HG02798 (cell line): ENCODE results near the gene B3GNT9.
"Not testable (repeated sequence)": the region's sequence is repeated elsewhere in the genome, so short reads cannot be mapped to it uniquely, and the experiment has no call there.

Source experiments
- ATAC-seq: cut with Tn5 transposase; IDR thresholded peaks from one replicate; pipeline ENCODE4 v1.9.1; 2021; ENCODE audit warnings: mild to moderate bottlenecking; ENCODE audit not compliant: unreplicated experiment, poor library complexity

Gene B3GNT9

DNA sequence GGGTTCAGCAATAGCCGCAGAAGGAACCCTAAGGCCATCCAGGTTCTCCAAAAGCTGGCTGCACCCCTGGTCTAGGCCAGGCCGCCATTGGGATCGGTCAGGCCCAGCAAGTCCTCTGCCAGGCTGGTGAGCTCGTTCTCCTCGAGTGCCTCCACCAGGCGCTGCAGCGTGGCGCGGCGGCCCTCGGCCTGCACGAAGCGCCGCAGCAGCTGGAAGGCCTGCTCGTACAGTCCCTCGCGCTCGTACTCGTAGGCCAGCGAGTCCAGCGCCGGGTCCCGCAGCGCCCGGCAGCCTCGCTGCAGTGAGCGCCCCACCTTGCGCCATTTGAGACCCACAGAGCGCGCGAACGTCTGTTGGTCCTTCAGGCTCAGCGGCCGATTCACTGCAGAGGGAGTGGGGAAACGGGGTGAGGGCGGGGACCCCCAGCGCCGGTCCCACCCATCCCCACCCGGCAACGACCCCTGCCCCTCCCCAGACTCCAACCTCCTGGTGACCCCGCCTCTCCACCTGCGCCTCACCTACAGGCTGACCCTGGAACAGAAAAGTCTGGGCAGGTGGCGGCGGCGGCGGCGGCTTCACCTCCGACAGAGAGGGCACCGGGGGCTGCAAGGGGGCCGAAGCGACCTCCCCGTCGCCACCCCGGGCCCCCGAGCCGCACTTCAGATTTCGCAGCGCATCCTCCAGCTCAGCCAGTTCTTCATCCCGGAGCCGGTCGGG, 3.9 kb upstream of the B3GNT9 start:
- ATAC-seq = no peak

DNA sequence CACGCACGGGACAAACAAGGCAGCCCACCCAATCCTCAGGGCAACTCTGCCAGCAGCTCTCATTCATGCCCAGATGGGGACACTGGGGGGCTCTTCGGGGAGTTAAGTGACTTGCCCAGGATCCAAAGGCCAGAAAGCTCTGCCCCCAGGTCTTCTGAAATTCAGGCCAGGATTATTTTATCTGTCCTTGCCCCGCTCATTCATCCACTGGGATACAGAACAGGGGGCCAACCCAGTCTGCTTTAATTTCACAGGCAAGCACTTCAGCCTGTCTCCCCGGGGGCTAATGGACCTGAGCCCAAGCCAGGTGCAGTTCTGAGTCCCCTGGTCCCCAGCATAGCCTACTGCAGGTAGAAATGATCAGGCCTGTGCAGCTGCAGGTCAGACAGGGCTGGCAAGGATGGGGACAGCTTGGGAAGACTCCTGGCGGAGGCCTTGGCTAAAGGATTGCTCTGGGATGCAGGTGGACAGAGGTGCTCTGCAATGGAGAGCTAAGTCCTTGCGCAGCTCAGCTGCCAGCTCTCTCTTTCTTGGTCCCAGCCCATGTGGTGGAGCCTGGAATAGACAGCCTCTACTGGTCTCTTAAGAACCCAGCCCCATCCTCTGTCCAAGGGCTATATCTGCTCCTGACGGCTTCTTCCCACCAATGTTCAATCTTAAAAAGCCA, 766 bp upstream of the B3GNT9 start:
- no peak for ATAC-seq

DNA sequence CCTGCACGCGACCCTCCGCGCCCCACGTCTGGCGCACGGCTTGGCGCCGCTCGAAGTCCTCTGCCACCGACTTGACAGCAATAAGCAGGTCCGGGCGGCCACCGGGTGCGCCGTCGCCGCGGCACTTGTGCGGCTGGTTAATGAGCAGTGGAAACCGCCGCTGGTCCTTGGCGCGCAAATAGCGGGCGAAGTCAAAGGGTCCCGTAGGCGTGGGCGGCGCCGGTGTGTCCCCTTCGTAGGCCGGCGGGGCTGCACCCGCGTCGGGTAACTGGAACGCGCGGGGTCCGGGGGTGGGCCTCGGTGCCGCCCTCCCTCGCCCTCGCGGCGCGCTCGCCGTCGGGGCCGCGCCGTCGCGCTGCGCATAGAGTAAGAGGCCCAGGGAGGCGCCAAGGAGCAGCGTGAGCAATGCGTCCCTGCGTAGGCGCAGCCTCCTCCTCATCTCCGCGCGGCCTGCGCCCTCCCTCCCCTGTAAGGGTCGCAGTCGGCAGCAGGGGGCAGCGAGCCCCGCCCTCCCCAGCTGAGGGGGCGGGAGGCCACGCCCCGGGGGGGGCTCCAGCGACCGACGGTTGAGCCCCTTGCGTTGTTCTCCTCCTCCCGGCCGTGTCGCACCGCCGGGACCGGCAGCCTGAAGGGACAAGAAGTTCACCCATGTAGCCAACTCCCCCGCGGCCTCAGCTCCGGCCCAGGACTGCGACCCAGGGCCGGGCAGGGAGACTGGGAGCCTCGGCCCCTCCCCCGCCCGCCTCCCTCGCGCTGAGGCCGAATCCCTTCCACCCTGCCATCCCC, 558 bp downstream of the B3GNT9 start:
- peak; percentile 41 for ATAC-seq

GRCh38 chr16:67149276-67150046, 1.3 kb downstream of the B3GNT9 start:
- ATAC-seq = no peak

DNA sequence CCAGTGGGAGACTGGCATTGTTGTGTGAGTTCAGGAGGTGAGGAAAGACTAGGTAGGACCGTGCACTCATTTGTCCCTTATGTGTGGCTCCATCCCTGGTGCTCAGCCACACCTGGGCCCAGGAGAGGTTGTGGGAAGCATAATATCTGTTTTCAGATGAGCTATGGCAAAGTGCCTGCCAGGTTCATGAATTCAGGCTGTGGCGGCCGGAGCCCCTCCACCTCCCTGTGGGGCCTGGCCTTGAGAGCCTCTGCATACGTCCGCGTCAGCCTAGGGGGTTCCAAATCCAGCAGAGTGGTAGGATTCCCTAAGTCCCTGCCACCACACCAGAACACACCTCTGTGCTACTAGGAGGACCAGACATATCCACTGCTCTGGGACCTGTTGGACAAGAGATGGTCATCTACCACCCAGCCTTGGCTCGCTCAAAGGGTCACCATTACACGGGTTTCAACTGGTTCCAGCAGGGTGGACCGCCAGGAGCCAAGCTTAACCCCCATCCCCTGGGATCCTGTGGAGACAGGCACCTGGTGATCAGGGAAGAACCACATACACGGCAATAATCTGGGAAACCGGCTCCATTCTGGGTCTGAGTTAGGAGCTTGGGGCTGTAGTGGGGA, 2.0 kb downstream of the B3GNT9 start:
- ATAC-seq = no peak

DNA sequence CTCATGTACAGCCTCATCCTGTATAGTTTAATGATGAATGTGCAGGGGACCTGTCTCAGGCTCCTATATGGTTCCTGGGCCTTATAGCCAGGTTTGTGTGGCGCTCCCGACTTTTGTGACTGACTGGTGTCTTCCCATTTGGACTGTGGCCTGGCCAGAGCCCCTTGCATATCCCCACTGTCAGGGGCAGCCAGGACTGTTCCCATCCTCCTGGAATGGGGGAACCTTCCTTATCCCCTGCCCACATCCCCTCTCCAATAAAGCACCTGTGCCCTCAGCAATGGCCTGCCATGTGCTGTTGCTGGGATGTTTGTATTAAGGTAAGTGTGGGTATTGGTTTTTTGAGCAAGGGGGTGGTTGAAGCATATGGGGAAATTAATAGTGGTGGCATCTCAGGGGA, 2.6 kb downstream of the B3GNT9 start:
- ATAC-seq = no peak

DNA sequence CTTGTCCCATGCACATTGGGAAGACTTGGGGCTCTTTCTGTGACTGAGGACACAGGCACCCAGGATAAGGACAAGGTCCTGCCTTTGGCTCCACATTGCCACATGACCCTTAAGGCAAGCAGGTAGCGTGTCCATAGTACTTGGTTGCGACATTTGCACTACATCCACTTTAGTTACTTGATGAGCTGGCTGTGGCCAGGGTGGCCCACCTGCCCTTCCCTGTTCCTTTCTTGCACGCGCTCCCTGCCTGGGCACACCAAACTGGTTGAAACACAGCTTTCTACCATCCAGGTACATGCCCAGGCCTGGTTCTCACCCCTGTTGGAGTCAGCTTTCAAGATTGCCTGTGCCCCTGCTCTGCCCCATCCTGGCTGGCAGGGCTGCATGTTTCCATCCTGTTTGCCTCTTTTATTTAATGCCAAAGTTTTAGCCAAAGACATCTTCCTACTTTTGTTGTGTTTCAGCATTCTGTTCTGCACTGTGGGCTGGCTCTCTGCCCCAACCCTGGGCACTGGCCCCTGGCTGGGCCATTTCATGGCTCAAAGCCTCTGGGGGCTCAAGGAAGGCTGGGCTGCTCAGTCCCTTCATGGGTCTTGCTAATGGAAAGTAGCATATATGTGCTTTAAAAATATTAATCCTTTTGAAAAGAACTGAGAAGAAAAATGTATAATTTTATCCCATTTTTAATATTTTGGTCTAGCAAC, 3.2 kb downstream of the B3GNT9 start:
- no peak for ATAC-seq

DNA sequence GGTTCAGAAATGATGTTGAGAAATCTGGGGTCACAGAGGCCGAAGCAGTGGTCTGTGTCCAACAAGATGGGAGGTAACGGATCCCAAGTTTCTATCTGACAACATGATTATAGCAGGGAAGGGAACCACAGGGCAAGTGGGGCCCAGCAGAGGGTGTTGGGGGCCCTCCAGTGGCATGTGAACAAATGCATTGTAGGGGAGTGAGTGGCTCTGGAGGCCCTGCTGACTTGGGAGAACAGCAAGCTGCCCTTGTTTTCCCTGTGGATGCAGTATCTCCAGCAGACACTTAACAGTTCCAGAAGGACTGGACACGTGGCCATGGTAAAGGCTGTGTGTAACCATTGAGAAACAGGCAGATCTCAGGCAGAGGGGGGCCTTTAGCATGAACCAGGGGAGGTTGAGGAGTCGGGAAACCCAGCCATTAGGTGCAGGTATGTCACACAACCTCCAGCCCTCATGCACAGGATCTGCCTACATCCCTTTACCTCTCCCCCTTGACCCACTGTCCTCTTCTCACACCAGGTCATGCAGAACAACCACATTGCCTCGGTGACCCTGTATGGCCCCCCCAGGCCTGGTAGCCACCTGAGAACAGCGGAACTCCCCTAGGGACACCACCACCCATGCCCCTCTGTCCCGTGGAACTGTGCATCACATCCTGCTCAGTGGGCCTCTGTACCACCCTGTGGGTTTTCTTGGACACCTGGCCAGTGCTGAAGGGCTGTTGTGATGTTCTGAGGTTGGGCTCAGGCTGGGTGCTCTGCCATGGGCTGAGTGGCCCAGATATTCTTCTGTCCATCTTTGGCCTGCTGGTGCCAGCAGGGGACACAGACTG, 4.1 kb downstream of the B3GNT9 start:
- no peak for ATAC-seq

- no peak for ATAC-seq
Observed at GRCh38 chr16:67145746-67146145, 5.1 kb downstream of the B3GNT9 start.

- ATAC-seq = no peak
Observed at GRCh38 chr16:67144943-67145342, 5.9 kb downstream of the B3GNT9 start.

DNA sequence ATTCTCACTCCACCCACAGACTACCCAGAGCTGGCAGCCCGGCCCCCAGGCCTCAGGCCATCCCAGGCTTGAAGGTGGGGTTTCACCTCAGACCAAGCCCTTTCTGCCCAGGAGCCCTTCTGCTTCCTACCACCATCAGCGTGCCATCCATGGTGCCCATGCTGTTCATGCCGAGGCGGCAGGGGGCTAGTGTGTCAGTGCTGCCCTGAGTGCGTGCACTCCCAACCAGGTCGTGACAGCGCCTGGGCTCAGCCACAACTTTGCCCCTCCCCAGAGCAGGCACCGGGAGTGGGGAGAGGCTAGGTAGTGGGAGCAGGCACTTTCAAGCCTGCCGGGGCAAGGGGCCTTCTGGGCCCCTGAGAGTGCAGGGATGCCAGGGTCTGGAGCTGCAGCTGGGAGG, 8.5 kb downstream of the B3GNT9 start:
- no peak for ATAC-seq

GRCh38 chr16:67141391-67141790, 9.4 kb downstream of the B3GNT9 start:
- ATAC-seq = no peak

DNA sequence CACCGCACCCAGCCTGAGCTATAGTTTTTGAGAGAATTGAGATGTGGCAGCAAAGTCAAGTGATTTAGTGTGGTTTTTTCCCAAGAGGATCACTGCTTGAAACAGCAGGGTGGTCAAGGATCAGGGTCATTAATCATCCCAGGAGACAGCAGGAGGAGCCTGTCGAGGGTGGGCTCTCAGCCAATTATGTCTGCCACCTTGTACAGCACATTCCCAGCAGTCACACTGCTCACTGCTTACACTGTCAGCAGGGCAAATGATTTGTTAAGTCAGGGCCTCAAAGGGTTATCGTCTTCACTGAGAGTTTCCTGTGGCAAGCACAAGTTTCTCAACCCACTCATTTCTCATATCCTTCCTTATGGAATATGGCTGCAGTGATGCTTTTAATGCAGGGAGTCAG, 13.2 kb downstream of the B3GNT9 start:
- no peak for ATAC-seq

- ATAC-seq = no peak
Observed at GRCh38 chr16:67129422-67129821, 21.4 kb downstream of the B3GNT9 start.

DNA sequence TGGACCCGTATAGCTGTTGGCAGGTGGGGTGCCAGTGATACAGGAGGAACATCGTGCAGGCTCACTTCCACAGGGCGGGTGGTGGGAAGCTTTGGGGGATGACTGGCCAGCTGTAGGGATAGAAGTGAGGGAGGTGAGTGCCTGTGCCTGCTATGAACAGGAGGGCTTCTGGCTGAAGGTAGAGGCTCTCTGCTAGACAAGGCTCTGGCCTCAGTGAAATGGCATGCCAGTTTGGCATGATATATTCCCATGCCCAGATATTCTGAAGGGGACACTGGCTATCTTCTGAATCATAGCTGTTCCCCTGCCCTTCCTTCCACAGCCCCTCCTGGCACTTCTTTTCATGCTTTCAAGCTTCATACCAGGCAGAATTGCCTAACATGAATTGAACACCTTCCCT, 21.9 kb downstream of the B3GNT9 start:
- no peak for ATAC-seq

- ATAC-seq = no peak
Observed at GRCh38 chr16:67128417-67128816, 22.4 kb downstream of the B3GNT9 start.

- not testable (repeated sequence) for ATAC-seq
Observed at GRCh38 chr16:67122799-67123198, 28.0 kb downstream of the B3GNT9 start.

DNA sequence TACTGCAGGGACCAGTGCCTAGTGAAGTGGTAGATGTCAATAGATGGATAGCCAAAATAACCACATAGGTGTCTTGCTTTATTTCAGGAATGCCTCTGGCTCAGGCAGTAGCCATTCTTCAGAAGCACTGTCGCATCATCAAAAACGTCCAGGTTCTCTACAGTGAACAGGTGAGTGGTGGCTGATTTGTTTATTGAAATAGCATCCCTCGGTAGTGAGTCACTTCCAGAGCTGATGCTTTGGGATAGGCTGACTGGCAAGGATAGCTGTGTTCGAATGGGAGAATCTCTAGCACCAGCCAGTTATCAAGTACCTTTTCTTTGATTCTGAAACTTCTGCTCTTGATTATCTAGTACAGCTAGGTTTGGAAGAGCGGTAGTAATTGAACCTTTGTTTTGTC, 30.8 kb downstream of the B3GNT9 start:
- no peak for ATAC-seq

DNA sequence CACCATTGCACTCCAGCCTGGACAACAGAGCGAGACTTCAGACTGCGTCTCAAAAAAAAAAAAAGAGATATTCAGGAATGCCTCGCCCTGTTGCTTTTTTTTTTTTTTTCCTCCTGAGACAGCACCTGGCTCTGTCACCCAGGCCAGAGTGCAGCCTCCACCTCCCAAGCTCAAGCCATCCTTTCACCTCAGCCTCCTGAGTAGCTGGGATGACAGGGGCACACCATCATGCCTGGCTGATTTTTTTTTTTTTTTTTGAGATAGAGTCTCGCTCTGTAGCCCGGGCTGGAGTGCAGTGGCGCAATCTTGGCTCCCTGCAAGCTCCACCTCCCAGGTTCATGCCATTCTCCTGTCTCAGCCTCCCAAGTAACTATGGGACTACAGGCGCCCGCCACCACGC, 33.1 kb downstream of the B3GNT9 start:
- ATAC-seq = no peak
